IPS DF 6.9 (cell line): Measurements from ENCODE around the gene POLG2.
"Not testable (repeated sequence)": the region's sequence is repeated elsewhere in the genome, so short reads cannot be mapped to it uniquely, and the experiment has no call there.

Experiments used
- DNase-seq: peaks from one replicate; pipeline ENCODE4 v3.0.0-alpha.2; 2013; ENCODE audit warnings: low read depth, low spot score
- H3K27ac ChIP-seq: one replicate; pipeline ENCODE4 v1.5.1; 2013; ENCODE audit warnings: low read length, control low read depth
- H3K27me3 ChIP-seq: 2 replicates; pipeline ENCODE4 v1.6.1; 2013; ENCODE audit warnings: mild to moderate bottlenecking, low read length; ENCODE audit not compliant: control insufficient read depth, insufficient read depth
- H3K36me3 ChIP-seq: 2 replicates; pipeline ENCODE4 v1.6.1; 2013; ENCODE audit warnings: low read length; ENCODE audit not compliant: control insufficient read depth, insufficient read depth
- H3K4me1 ChIP-seq: 2 replicates; pipeline ENCODE4 v1.6.1; 2013; ENCODE audit warnings: low read length; ENCODE audit not compliant: control insufficient read depth, insufficient read depth
- H3K4me3 ChIP-seq: 2 replicates; pipeline ENCODE4 v1.5.1; 2013; ENCODE audit warnings: mild to moderate bottlenecking, low read length
- H3K9me3 ChIP-seq: 2 replicates; pipeline ENCODE4 v1.6.1; 2013; ENCODE audit warnings: low read length, inconsistent platforms; ENCODE audit not compliant: control insufficient read depth, insufficient read depth
- WGBS: extraction: QIAGEN DNeasy Blood & Tissue Kit; methylation state at CpG from one replicate; pipeline ENCODE4 v1.1.7; 2013; ENCODE audit warnings: mixed read lengths, missing lambda C conversion rate; ENCODE audit not compliant: insufficient read length, insufficient coverage; 5-methylcytosine and 5-hydroxymethylcytosine counted together

POLG2 gene

GRCh38 chr17:64488301-64488700, 8.6 kb downstream of the POLG2 start:
- H3K36me3 ChIP-seq, result peaks cover 19% of the 10 kb centered on the region; the same call in 1 of the 2 replicates
- H3K4me1 ChIP-seq, result no peaks in the 10 kb centered on the region
- DNase-seq, result no peak
- no peak overlapping the region for H3K4me3 ChIP-seq
- no CpG with 5 or more reads among the region's 2 CpGs for WGBS
- H3K27me3 ChIP-seq, result no peaks in the 10 kb centered on the region
- no peak overlapping the region for H3K27ac ChIP-seq
- H3K9me3 ChIP-seq, result no peaks in the 10 kb centered on the region

- Histone ChIP-seq H3K9me3 (no peaks in the 10 kb centered on the region), H3K27ac (no peak overlapping the region), H3K4me3 (no peak overlapping the region), H3K27me3 (no peaks in the 10 kb centered on the region), H3K4me1 (no peaks in the 10 kb centered on the region), H3K36me3 (peaks cover 9% of the 10 kb centered on the region; the same call in 1 of the 2 replicates)
- WGBS, result no CpG with 5 or more reads among the region's 3 CpGs
- no peak for DNase-seq
These were observed 12.5 kb downstream of the POLG2 start for GRCh38 chr17:64484380-64484779.

DNA sequence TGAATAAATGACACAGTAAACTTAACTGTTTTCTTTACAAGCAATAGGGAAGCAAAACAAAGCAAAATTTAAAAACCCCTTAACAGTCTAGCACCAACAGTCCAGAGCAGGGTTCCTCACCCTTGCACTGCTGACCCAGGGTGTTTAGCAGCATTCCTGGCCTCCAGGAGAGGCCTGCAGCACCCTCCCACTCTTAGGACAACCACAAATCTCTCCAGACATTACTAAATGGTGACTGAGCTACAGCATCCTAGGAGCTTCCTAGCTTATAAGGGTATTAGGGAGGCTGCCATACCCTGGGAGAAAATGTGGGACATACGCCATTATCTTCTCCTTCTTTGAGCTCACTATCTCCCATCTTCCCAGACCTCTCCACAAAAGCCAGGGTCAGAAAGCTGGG, 15.9 kb downstream of the POLG2 start:
- H3K36me3 ChIP-seq, result peaks cover 7% of the 10 kb centered on the region; the same call in 1 of the 2 replicates
- no CpG with 5 or more reads among the region's 1 CpG for WGBS

DNA sequence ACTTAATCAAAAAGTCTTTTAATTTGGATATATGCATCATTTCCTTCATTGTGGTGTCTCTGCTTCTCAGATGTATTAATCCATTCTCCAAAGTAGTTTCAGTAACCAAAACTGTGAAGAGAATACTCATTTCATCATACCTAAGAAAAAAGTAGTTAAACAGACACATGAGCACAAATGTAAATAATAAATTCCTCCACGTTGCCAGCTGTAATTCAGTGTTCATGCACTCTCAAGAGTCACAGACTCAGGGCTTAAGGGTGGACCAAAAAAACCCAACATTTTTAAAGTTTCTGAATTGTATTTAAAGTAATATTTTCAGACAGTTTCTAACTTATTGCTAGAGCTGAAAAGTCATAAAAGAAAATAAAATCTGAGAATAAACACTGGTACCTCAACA, 19.0 kb downstream of the POLG2 start:
- Histone ChIP-seq H3K4me3 (no peak overlapping the region), H3K27me3 (no peaks in the 10 kb centered on the region), H3K9me3 (no peaks in the 10 kb centered on the region), H3K4me1 (no peaks in the 10 kb centered on the region), H3K36me3 (peaks cover 3% of the 10 kb centered on the region; the same call in 1 of the 2 replicates), H3K27ac (no peak overlapping the region)
- DNase-seq, result no peak
- no CpG with 5 or more reads among the region's 1 CpG for WGBS

More for the DNA sequence above, 15.9 kb downstream of the POLG2 start:
- H3K9me3 ChIP-seq, result no peaks in the 10 kb centered on the region
- no peak overlapping the region for H3K27ac ChIP-seq
- no peaks in the 10 kb centered on the region for H3K4me1 ChIP-seq
- no peak overlapping the region for H3K4me3 ChIP-seq
- H3K27me3 ChIP-seq, result no peaks in the 10 kb centered on the region
- DNase-seq, result no peak

- Histone ChIP-seq H3K9me3 (no peaks in the 10 kb centered on the region), H3K27me3 (no peaks in the 10 kb centered on the region), H3K27ac (no peak overlapping the region), H3K36me3 (no peaks in the 10 kb centered on the region; the same call in 1 of the 2 replicates), H3K4me1 (peaks cover 3% of the 10 kb centered on the region; the same call in 1 of the 2 replicates), H3K4me3 (no peak overlapping the region)
- no peak for DNase-seq
- no CpG with 5 or more reads among the region's 2 CpGs for WGBS
These were observed 24.3 kb downstream of the POLG2 start for GRCh38 chr17:64472564-64472963.

DNA sequence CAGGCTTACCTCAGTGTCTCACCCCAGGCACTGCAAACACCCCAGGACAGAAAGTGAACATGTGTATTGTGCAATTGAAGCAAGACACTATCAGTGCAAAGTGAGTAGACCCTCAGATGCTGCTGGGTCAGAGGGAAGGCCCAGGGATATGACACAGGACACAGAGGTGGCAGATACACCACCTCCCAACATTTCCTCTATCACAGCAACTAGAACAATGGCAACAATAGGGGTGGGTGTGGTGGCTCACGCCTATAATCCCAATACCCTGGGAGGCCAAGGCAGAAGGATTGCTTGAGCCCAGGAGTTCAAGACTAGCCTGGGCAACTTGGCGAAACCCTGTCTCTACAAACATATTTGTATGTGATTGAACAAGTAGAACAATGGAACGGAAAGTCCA, 25.4 kb downstream of the POLG2 start:
- H3K27ac ChIP-seq, result no peak overlapping the region
- H3K4me1 ChIP-seq, result peaks cover 3% of the 10 kb centered on the region; the same call in 1 of the 2 replicates
- no peaks in the 10 kb centered on the region for H3K36me3 ChIP-seq
- no peaks in the 10 kb centered on the region for H3K9me3 ChIP-seq
- no peaks in the 10 kb centered on the region for H3K27me3 ChIP-seq
- DNase-seq, result no peak
- WGBS, result no CpG with 5 or more reads among the region's 3 CpGs
- no peak overlapping the region for H3K4me3 ChIP-seq

GRCh38 chr17:64470625-64471024, 26.2 kb downstream of the POLG2 start:
- Histone ChIP-seq H3K27ac (no peak overlapping the region), H3K27me3 (no peaks in the 10 kb centered on the region), H3K9me3 (no peaks in the 10 kb centered on the region), H3K4me1 (peaks cover 5% of the 10 kb centered on the region; the same call in 1 of the 2 replicates), H3K4me3 (no peak overlapping the region), H3K36me3 (no peaks in the 10 kb centered on the region)
- DNase-seq, result no peak
- no CpG with 5 or more reads among the region's 4 CpGs for WGBS

- H3K36me3 ChIP-seq, H3K4me3 ChIP-seq, H3K27me3 ChIP-seq, H3K4me1 ChIP-seq, DNase-seq, H3K9me3 ChIP-seq, H3K27ac ChIP-seq: not testable (repeated sequence)
- no CpG with 5 or more reads among the region's 1 CpG for WGBS
These were observed 30.0 kb downstream of the POLG2 start for GRCh38 chr17:64466834-64467233.

GRCh38 chr17:64466019-64466735, 30.7 kb downstream of the POLG2 start:
- Histone ChIP-seq H3K27me3 (no peaks in the 10 kb centered on the region), H3K9me3 (no peaks in the 10 kb centered on the region), H3K4me3 (no peak overlapping the region), H3K27ac (no peak overlapping the region), H3K36me3 (no peaks in the 10 kb centered on the region), H3K4me1 (peaks cover 5% of the 10 kb centered on the region; the same call in 1 of the 2 replicates)
- no peak for DNase-seq
- no CpG with 5 or more reads among the region's 9 CpGs for WGBS

DNA sequence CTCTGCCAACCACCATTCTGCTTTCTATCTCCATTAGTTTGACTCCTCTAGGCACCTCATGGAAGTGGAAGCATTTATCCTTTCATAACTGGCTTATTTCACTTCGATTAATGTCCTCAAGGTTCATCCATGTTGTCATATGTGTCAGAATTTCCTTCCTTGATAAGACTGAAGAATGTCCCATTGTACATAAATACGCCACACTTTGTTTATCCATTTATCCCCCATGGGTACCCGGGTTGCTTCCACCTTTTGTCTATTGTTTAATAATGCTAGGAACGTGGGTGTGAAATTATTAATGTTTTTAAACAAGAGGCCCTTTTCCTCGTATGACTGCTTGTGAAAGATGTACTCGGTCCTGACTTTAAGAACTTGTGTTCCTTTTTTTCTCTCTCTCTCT, 35.1 kb downstream of the POLG2 start:
- Histone ChIP-seq H3K36me3 (no peaks in the 10 kb centered on the region), H3K4me3 (no peak overlapping the region), H3K4me1 (peaks cover 1% of the 10 kb centered on the region; the same call in 1 of the 2 replicates), H3K27me3 (no peaks in the 10 kb centered on the region), H3K9me3 (no peaks in the 10 kb centered on the region), H3K27ac (no peak overlapping the region)
- DNase-seq, result no peak
- no CpG with 5 or more reads among the region's 6 CpGs for WGBS

GRCh38 chr17:64460955-64461354, 35.9 kb downstream of the POLG2 start:
- no peak overlapping the region for H3K4me3 ChIP-seq
- no peak for DNase-seq
- H3K4me1 ChIP-seq, result no peaks in the 10 kb centered on the region; the same call in 1 of the 2 replicates
- H3K27ac ChIP-seq, result no peak overlapping the region
- H3K9me3 ChIP-seq, result no peaks in the 10 kb centered on the region
- H3K36me3 ChIP-seq, result no peaks in the 10 kb centered on the region
- no peaks in the 10 kb centered on the region for H3K27me3 ChIP-seq
- WGBS, result 100% methylated on average over 1 of the region's 8 CpGs
